ENCODE data around the gene FMN1. TPM values are rescaled to one million over a fixed set of nuclear protein-coding genes. Genes with fewer than 3 reads are reported as not detected.

FMN1 gene
- total RNA-seq, 1 experiment from 2014 or later, result 0.37 TPM

- no peak overlapping the region for H3K4me3 ChIP-seq (ENCODE audit: low read depth, low read length, poor library complexity, severe bottlenecking)
- no peak for DNase-seq (ENCODE audit: low spot score)
- BruUV-seq (replicated peaks), result no TSS peak
- H3K36me3 ChIP-seq (ENCODE audit: insufficient read depth, low read length, poor library complexity, severe bottlenecking), result no peaks in the 10 kb centered on the region
- no peaks in the 10 kb centered on the region for H3K4me1 ChIP-seq (ENCODE audit: insufficient read depth, low read length, poor library complexity, severe bottlenecking)
- POLR2A ChIA-PET (ENCODE audit: low non-redundant PET), result no interaction called here
- H3K27me3 ChIP-seq (replicated peaks; ENCODE audit: insufficient read depth, low read depth, low read length, poor library complexity), result peaks cover 7% of the 10 kb centered on the region
- no peak for TF ChIP-seq CTCF (conservative IDR thresholded peaks at IDR 0.05; ENCODE audit: low read depth, low read length)
- TF ChIP-seq EZH2 (IDR thresholded peaks at IDR 0.05; ENCODE audit: borderline replicate concordance, low read depth, low read length, poor library complexity, severe bottlenecking), result no peak
- CTCF ChIA-PET, result interaction anchor here (0.5 kb wide), 1 partner anchor 105 kb away, joined by 3 read pairs; no protein-coding TSS in a partner anchor
- intact Hi-C loops (cut with micrococcal nuclease; ENCODE audit: unreplicated experiment), result no loop called here
- H3K27ac ChIP-seq (ENCODE audit: low read depth, low read length, poor library complexity, severe bottlenecking), result no peak overlapping the region
- no peaks in the 10 kb centered on the region for H3K9me3 ChIP-seq (ENCODE audit: low read depth, low read length, poor library complexity, severe bottlenecking)
Measured at GRCh38 chr15:33182926-33183325, 11.6 kb downstream of the FMN1 start.

GRCh38 chr15:33182278-33182905 is 12.1 kb downstream of the FMN1 start:
- peak; percentile 18; the same call in 1 of the 2 replicates for TF ChIP-seq CTCF (conservative IDR thresholded peaks at IDR 0.05; ENCODE audit: low read depth, low read length)
- no peak for TF ChIP-seq EZH2 (IDR thresholded peaks at IDR 0.05; ENCODE audit: borderline replicate concordance, low read depth, low read length, poor library complexity, severe bottlenecking)
- no peaks in the 10 kb centered on the region for H3K4me1 ChIP-seq (ENCODE audit: insufficient read depth, low read length, poor library complexity, severe bottlenecking)
- H3K27ac ChIP-seq (ENCODE audit: low read depth, low read length, poor library complexity, severe bottlenecking), result no peak overlapping the region
- no peak overlapping the region for H3K4me3 ChIP-seq (ENCODE audit: low read depth, low read length, poor library complexity, severe bottlenecking)
- intact Hi-C loops (cut with micrococcal nuclease; ENCODE audit: unreplicated experiment), result no loop called here
- ChIA-PET POLR2A (ENCODE audit: low non-redundant PET) (no interaction called here), CTCF (no interaction called here)
- H3K36me3 ChIP-seq (ENCODE audit: insufficient read depth, low read length, poor library complexity, severe bottlenecking), result no peaks in the 10 kb centered on the region
- no TSS peak for BruUV-seq (replicated peaks)
- DNase-seq (ENCODE audit: low spot score), result no peak
- H3K9me3 ChIP-seq (ENCODE audit: low read depth, low read length, poor library complexity, severe bottlenecking), result no peaks in the 10 kb centered on the region
- peaks cover 7% of the 10 kb centered on the region for H3K27me3 ChIP-seq (replicated peaks; ENCODE audit: insufficient read depth, low read depth, low read length, poor library complexity)

GRCh38 chr15:33179874-33180273 is 14.6 kb downstream of the FMN1 start:
- ChIA-PET POLR2A (ENCODE audit: low non-redundant PET) (no interaction called here), CTCF (no interaction called here)
- BruUV-seq (replicated peaks), result no TSS peak
- Histone ChIP-seq H3K27me3 (replicated peaks; ENCODE audit: insufficient read depth, low read depth, low read length, poor library complexity) (no peaks in the 10 kb centered on the region), H3K36me3 (ENCODE audit: insufficient read depth, low read length, poor library complexity, severe bottlenecking) (no peaks in the 10 kb centered on the region), H3K4me1 (ENCODE audit: insufficient read depth, low read length, poor library complexity, severe bottlenecking) (no peaks in the 10 kb centered on the region), H3K4me3 (ENCODE audit: low read depth, low read length, poor library complexity, severe bottlenecking) (no peak overlapping the region), H3K27ac (ENCODE audit: low read depth, low read length, poor library complexity, severe bottlenecking) (no peak overlapping the region), H3K9me3 (ENCODE audit: low read depth, low read length, poor library complexity, severe bottlenecking) (no peaks in the 10 kb centered on the region)
- TF ChIP-seq CTCF (conservative IDR thresholded peaks at IDR 0.05; ENCODE audit: low read depth, low read length) (no peak), EZH2 (IDR thresholded peaks at IDR 0.05; ENCODE audit: borderline replicate concordance, low read depth, low read length, poor library complexity, severe bottlenecking) (no peak)
- intact Hi-C loops (cut with micrococcal nuclease; ENCODE audit: unreplicated experiment), result no loop called here
- DNase-seq (ENCODE audit: low spot score), result no peak

Measured in A673 (cell line).